Limb (tissue), 2 donors: ENCODE measurements around the gene UEVLD.
"Not testable (repeated sequence)": the region's sequence is repeated elsewhere in the genome, so short reads cannot be mapped to it uniquely, and the experiment has no call there.

Experiments
- DNase-seq, 2 donors: peaks; one replicate each; pipeline ENCODE4 v3.0.0-alpha.2; 2016; ENCODE audit errors: extremely low spot score in 2 of 2

UEVLD gene

GRCh38 chr11:18588297-18589252 lies at the start of gene UEVLD:
Gene UEVLD, minus strand, starts transcription at chr11:18588734. Its CDS starts 80 bp downstream, at chr11:18588654.
- peak; percentile 88 to 93 for DNase-seq

- DNase-seq, result peak; percentile 98 to 99
Measured at GRCh38 chr11:18634140-18635032, 45.9 kb upstream of the UEVLD start, which contains the start of gene SPTY2D1. Gene SPTY2D1, minus strand, starts transcription at chr11:18634342. Its CDS starts 85 bp downstream, at chr11:18634257.

GRCh38 chr11:18633256-18634139 lies 45.0 kb upstream of the UEVLD start:
- peak in 1 of 2 donors; percentile 24 for DNase-seq

- no peak for DNase-seq
Measured at GRCh38 chr11:18632841-18633240, 44.3 kb upstream of the UEVLD start.

GRCh38 chr11:18624161-18624560 lies 35.6 kb upstream of the UEVLD start:
- no peak for DNase-seq

GRCh38 chr11:18623707-18624106 lies 35.2 kb upstream of the UEVLD start:
- DNase-seq, result no peak

GRCh38 chr11:18618342-18619025 lies 29.9 kb upstream of the UEVLD start:
- DNase-seq, result peak in 1 of 2 donors; percentile 22

GRCh38 chr11:18617688-18618341 lies 29.3 kb upstream of the UEVLD start:
- DNase-seq, result no peak

- DNase-seq, result no peak
Measured at GRCh38 chr11:18615628-18616392, 27.3 kb upstream of the UEVLD start.

GRCh38 chr11:18614667-18615066 lies 26.1 kb upstream of the UEVLD start:
- no peak for DNase-seq

- no peak for DNase-seq
Measured at GRCh38 chr11:18612394-18612793, 23.9 kb upstream of the UEVLD start.

GRCh38 chr11:18611196-18611595 lies 22.7 kb upstream of the UEVLD start:
- DNase-seq, result no peak

GRCh38 chr11:18608376-18608775 lies 19.8 kb upstream of the UEVLD start:
- no peak for DNase-seq

GRCh38 chr11:18600915-18601569 lies 12.5 kb upstream of the UEVLD start:
- DNase-seq, result no peak

- DNase-seq, result no peak
Measured at GRCh38 chr11:18599739-18600230, 11.3 kb upstream of the UEVLD start, which contains the start of gene MISFA. Gene MISFA, plus strand, starts transcription at chr11:18599789. Its CDS starts 140 bp downstream, at chr11:18599929.

- peak in 1 of 2 donors; percentile 40 for DNase-seq
Measured at GRCh38 chr11:18594999-18595749, 6.6 kb upstream of the UEVLD start.

- DNase-seq, result not testable (repeated sequence)
Measured at GRCh38 chr11:18594088-18594487, 5.6 kb upstream of the UEVLD start.
